K562 (cell line): ENCODE measurements around the gene CHAD. TPM values are rescaled to one million over a fixed set of nuclear protein-coding genes. Genes with fewer than 3 reads are reported as not detected.
A peak's percentile ranks its signal among the peaks of the same experiment; 100 is the strongest.

Experiments
- CBX3 ChIP-seq, 2 experiments: IDR thresholded peaks; 1 replicate in 1 of 2; 2 replicates in 1 of 2; pipeline ENCODE4 v1.6.1; 2012; ENCODE audit warnings: inconsistent platforms in 2 of 2, low read length in 2 of 2, borderline replicate concordance in 1 of 2, control low read depth in 1 of 2
- CEBPG ChIP-seq, 3 experiments: fragments of 200-800 bp in 1 of 3; sonication (Bioruptor generic) in 1 of 3; sonication (generic) in 1 of 3; formaldehyde crosslinking in 1 of 3; IDR thresholded peaks in 2 of 3; conservative IDR thresholded peaks in 1 of 3; 2 replicates each; pipeline versions ENCODE4 v1.6.1 to v1.8.0; 2016 to 2022; ENCODE audit warnings: missing compliant biosample characterization in 2 of 3, missing genetic modification characterization in 2 of 3, mild to moderate bottlenecking in 1 of 3, missing genetic modification reagents in 1 of 3
- DPF2 ChIP-seq: fragments of 450-650 bp; IDR thresholded peaks from 2 replicates; pipeline ENCODE4 v1.6.1; 2016
- EGR1 ChIP-seq: fragments of 450-650 bp; conservative IDR thresholded peaks from 2 replicates; pipeline ENCODE4 v1.6.1; 2017; ENCODE audit warnings: mild to moderate bottlenecking
- FUS ChIP-seq: fragments of 200-400 bp; formaldehyde crosslinking; optimal IDR thresholded peaks from 2 replicates; pipeline ENCODE3; 2017; ENCODE audit warnings: low read depth, low read length
- MYC ChIP-seq, 2 experiments: fragments of 250-450 bp in 1 of 2; sonication (Bioruptor Pico) in 1 of 2; IDR thresholded peaks; 2 replicates each; pipeline versions ENCODE4 v1.5.1 to v1.6.1; 2012 to 2021; ENCODE audit warnings: low read depth in 2 of 2, borderline replicate concordance in 1 of 2, improper control_type of control experiment in 1 of 2, low read length in 1 of 2, mild to moderate bottlenecking in 1 of 2, moderate library complexity in 1 of 2
- NCOA1 ChIP-seq: fragments of 450-650 bp; IDR thresholded peaks from 2 replicates; pipeline ENCODE4 v1.6.1; 2016; ENCODE audit warnings: low read depth
- NR2C2 ChIP-seq, 2 experiments: fragments of 200-800 bp in 1 of 2; sonication (Bioruptor generic) in 1 of 2; sonication (generic) in 1 of 2; formaldehyde crosslinking in 1 of 2; IDR thresholded peaks; 2 replicates each; pipeline versions ENCODE4 v1.6.1 to v1.8.0; 2016 to 2022; ENCODE audit warnings: mild to moderate bottlenecking in 1 of 2, missing compliant biosample characterization in 1 of 2, missing genetic modification characterization in 1 of 2, missing genetic modification reagents in 1 of 2
- POU5F1 ChIP-seq: fragments of 150-350 bp; IDR thresholded peaks from 2 replicates; pipeline ENCODE4 v1.6.1; 2014; ENCODE audit warnings: borderline replicate concordance, low read length, low read depth, mild to moderate bottlenecking; ENCODE audit not compliant: partially characterized antibody
- PTRF ChIP-seq: fragments of 450-650 bp; IDR thresholded peaks from 2 replicates; pipeline ENCODE4 v1.6.1; 2016; ENCODE audit warnings: mild to moderate bottlenecking, missing genetic modification characterization, missing compliant biosample characterization
- SLC30A9 ChIP-seq: fragments of 250-450 bp; sonication (Bioruptor Pico); IDR thresholded peaks from 2 replicates; pipeline ENCODE4 v1.8.0; 2022; ENCODE audit warnings: mild to moderate bottlenecking, moderate library complexity
- SREBF2 ChIP-seq: sonication (generic); formaldehyde crosslinking; IDR thresholded peaks from 2 replicates; pipeline ENCODE4 v1.4.0; 2020; ENCODE audit warnings: mild to moderate bottlenecking, missing genetic modification reagents
- TBL1XR1 ChIP-seq, 2 experiments: IDR thresholded peaks; 2 replicates each; pipeline ENCODE4 v1.6.1; 2012; ENCODE audit warnings: improper control_type of control experiment in 2 of 2, low read length in 2 of 2, mild to moderate bottlenecking in 1 of 2
- ZNF589 ChIP-seq: fragments of 200-800 bp; sonication (Bioruptor generic); IDR thresholded peaks from 2 replicates; pipeline ENCODE4 v1.6.1; 2016; ENCODE audit warnings: low read depth, missing genetic modification characterization, missing compliant biosample characterization
- ZNF77 ChIP-seq: fragments of 250-450 bp; sonication (Bioruptor Pico); IDR thresholded peaks from 2 replicates; pipeline ENCODE4 v1.5.0; 2020
- polyA plus RNA-seq, 8 experiments: library from polyadenylated mRNA; depleted of rRNA in 4 of 8; stranded (reverse) in 5 of 8; unstranded in 3 of 8; fragments of >200 nt; fragmentation: Nextera tagmentation in 2 of 8; fragmentation: Illumina TruSeq in 1 of 8; extraction: Ambion mirVana in 2 of 8; extraction: Trizol in 1 of 8; gene quantifications; 2 replicates each; pipeline versions ENCODE4 v1.2.1 to v1.2.3, GENCODE V29; 2011 to 2014; ENCODE audit warnings: inconsistent platforms in 1 of 8, missing spikeins in 1 of 8
- total RNA-seq, 7 experiments: library from RNA; depleted of rRNA in 6 of 7; stranded (reverse); fragments of >200 nt in 6 of 7; fragmentation: Illumina TruSeq in 2 of 7; extraction: Trizol in 2 of 7; gene quantifications; 2 replicates each; pipeline versions ENCODE4 v1.2.1 to v1.2.3, GENCODE V29; 2011 to 2021; ENCODE audit warnings: low replicate concordance in 1 of 7
- TF ChIP-seq, protein P1 (sequence below): fragments of 450-650 bp; IDR thresholded peaks from 2 replicates; pipeline ENCODE4 v1.6.1; 2017; ENCODE audit warnings: antibody characterized with exemption, mild to moderate bottlenecking
- TF ChIP-seq, protein P2 (sequence below): sonication (generic); formaldehyde crosslinking; IDR thresholded peaks from 2 replicates; pipeline ENCODE4 v1.8.0; 2022; ENCODE audit warnings: missing genetic modification reagents, mild to moderate bottlenecking, moderate library complexity, borderline replicate concordance
- TF ChIP-seq, protein P3 (sequence below), 2 experiments: fragments of 250-450 bp in 1 of 2; fragments of 450-650 bp in 1 of 2; sonication (Bioruptor Pico) in 1 of 2; IDR thresholded peaks; 2 replicates each; pipeline versions ENCODE4 v1.6.1 to v1.8.0; 2016 to 2021; ENCODE audit warnings: mild to moderate bottlenecking in 2 of 2, moderate library complexity in 2 of 2, missing compliant biosample characterization in 1 of 2, missing genetic modification characterization in 1 of 2

The CHAD gene
- total and polyA plus RNA-seq, 9 of the 15 experiments (the other 6 are each of a cell fraction or from before 2014, with no cell fraction given) = not detected

GRCh38 chr17:50425682-50426471 is 42.8 kb downstream of the CHAD start, which contains the start of gene ACSF2 (continued):
- TF ChIP-seq, protein P1, sequence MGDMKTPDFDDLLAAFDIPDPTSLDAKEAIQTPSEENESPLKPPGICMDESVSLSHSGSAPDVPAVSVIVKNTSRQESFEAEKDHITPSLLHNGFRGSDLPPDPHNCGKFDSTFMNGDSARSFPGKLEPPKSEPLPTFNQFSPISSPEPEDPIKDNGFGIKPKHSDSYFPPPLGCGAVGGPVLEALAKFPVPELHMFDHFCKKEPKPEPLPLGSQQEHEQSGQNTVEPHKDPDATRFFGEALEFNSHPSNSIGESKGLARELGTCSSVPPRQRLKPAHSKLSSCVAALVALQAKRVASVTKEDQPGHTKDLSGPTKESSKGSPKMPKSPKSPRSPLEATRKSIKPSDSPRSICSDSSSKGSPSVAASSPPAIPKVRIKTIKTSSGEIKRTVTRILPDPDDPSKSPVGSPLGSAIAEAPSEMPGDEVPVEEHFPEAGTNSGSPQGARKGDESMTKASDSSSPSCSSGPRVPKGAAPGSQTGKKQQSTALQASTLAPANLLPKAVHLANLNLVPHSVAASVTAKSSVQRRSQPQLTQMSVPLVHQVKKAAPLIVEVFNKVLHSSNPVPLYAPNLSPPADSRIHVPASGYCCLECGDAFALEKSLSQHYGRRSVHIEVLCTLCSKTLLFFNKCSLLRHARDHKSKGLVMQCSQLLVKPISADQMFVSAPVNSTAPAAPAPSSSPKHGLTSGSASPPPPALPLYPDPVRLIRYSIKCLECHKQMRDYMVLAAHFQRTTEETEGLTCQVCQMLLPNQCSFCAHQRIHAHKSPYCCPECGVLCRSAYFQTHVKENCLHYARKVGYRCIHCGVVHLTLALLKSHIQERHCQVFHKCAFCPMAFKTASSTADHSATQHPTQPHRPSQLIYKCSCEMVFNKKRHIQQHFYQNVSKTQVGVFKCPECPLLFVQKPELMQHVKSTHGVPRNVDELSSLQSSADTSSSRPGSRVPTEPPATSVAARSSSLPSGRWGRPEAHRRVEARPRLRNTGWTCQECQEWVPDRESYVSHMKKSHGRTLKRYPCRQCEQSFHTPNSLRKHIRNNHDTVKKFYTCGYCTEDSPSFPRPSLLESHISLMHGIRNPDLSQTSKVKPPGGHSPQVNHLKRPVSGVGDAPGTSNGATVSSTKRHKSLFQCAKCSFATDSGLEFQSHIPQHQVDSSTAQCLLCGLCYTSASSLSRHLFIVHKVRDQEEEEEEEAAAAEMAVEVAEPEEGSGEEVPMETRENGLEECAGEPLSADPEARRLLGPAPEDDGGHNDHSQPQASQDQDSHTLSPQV = peak; percentile 28; the same call in 1 of the 2 replicates
- TF ChIP-seq DPF2 (no peak), SREBF2 (CRISPR knock-in tag) (no peak), PTRF (tag) (no peak), NR2C2 (CRISPR knock-in tag; IDR thresholded peaks at IDR 0.05) (no peak), NR2C2 (tag; IDR thresholded peaks at IDR 0.05) (peak; percentile 61; the same call in 1 of the 2 replicates), TBL1XR1 (IDR thresholded peaks at IDR 0.05; ENCODE audit: low read length in 2 of 2) (no peak), CBX3 (IDR thresholded peaks at IDR 0.05; ENCODE audit: borderline replicate concordance in 1 of 2, low read length in 2 of 2) (no peak), EGR1 (no peak), NCOA1 (no peak), CEBPG (CRISPR knock-in tag; IDR thresholded peaks at IDR 0.05) (no peak), CEBPG (tag; conservative IDR thresholded peaks at IDR 0.05 in 1 of 2, IDR thresholded peaks at IDR 0.05 in 1 of 2) (no peak), ZNF589 (CRISPR knock-in tag) (no peak), SLC30A9 (no peak), MYC (IDR thresholded peaks at IDR 0.05; ENCODE audit: low read depth, low read length) (no peak), MYC (CRISPR knock-in tag; IDR thresholded peaks at IDR 0.05; ENCODE audit: borderline replicate concordance, low read depth) (no peak), POU5F1 (no peak), ZNF77 (no peak), FUS (no peak)
- TF ChIP-seq, protein P2, sequence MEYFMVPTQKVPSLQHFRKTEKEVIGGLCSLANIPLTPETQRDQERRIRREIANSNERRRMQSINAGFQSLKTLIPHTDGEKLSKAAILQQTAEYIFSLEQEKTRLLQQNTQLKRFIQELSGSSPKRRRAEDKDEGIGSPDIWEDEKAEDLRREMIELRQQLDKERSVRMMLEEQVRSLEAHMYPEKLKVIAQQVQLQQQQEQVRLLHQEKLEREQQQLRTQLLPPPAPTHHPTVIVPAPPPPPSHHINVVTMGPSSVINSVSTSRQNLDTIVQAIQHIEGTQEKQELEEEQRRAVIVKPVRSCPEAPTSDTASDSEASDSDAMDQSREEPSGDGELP (CRISPR knock-in tag) = peak; percentile 72; the same call in 1 of the 2 replicates
- TF ChIP-seq, protein P3, sequence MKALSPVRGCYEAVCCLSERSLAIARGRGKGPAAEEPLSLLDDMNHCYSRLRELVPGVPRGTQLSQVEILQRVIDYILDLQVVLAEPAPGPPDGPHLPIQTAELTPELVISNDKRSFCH (CRISPR knock-in tag; IDR thresholded peaks at IDR 0.05) = no peak
- TF ChIP-seq, protein P3 (tag; IDR thresholded peaks at IDR 0.05) = no peak
